ENCODE results near the gene KIF2C.

Gene KIF2C

GRCh38 chr1:44775078-44775929 is 35.7 kb downstream of the KIF2C start, which contains the start of gene RPS8:
Gene RPS8, plus strand, starts transcription at chr1:44775540. Its CDS starts 57 bp downstream, at chr1:44775597.
- DNase-seq (ENCODE audit: low spot score), result peak; percentile 93

GRCh38 chr1:44775930-44776729 is 36.5 kb downstream of the KIF2C start:
- DNase-seq (ENCODE audit: low spot score), result no peak

GRCh38 chr1:44776730-44777068 is 37.1 kb downstream of the KIF2C start:
- no peak for DNase-seq (ENCODE audit: low spot score)

- DNase-seq (ENCODE audit: low spot score), result no peak
These were observed 37.9 kb downstream of the KIF2C start for GRCh38 chr1:44777547-44777946.

- no peak for DNase-seq (ENCODE audit: low spot score)
These were observed 38.5 kb downstream of the KIF2C start for GRCh38 chr1:44777969-44778635.

- DNase-seq (ENCODE audit: low spot score), result no peak
These were observed 39.3 kb downstream of the KIF2C start for GRCh38 chr1:44778705-44779576.

DNA sequence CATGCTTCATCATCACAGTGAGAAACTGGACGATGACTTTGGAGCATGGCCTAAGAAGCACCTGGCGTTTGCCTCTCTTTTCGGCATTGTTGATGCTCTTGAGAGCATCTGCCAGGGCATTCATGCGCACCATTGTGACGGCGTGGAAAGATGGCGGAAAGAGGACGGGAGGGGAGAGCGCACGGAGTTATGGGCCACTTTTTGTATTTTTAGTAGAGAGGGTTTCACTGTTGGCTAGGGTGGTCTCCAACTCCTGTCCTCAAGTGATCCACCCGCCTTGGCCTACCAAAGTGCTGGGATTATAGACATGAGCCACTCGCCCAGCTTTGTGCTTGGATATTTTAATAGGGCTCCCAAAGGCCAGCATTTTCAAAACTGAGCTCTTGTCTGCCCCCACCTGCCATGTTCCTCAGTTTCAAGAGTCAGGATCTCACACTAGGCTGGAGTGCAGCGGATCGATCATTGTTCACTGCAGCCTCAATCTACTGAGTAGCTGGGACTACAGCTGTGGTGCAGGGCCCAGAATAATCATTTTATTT is 41.0 kb downstream of the KIF2C start:
- no peak for DNase-seq (ENCODE audit: low spot score)

DNA sequence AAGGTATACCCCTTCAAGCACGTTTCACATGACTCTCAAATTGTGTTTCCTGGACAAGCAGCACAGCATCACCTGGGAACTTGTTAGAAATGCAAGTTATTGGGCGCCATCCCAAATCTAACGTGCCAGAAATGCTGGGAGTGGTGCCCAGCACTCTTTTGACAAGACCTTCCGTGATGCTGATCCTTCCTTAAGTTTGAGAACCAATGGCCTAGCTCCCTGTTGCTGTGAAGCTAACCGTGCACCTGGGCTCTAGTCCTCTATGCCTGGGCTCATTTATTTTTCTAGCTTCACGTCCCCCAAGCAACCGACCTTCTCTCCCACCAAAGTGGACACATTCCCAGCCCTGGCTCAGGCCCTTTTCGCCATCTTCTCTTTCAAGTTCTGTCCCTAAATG is 44.1 kb downstream of the KIF2C start:
- DNase-seq (ENCODE audit: low spot score), result no peak

DNA sequence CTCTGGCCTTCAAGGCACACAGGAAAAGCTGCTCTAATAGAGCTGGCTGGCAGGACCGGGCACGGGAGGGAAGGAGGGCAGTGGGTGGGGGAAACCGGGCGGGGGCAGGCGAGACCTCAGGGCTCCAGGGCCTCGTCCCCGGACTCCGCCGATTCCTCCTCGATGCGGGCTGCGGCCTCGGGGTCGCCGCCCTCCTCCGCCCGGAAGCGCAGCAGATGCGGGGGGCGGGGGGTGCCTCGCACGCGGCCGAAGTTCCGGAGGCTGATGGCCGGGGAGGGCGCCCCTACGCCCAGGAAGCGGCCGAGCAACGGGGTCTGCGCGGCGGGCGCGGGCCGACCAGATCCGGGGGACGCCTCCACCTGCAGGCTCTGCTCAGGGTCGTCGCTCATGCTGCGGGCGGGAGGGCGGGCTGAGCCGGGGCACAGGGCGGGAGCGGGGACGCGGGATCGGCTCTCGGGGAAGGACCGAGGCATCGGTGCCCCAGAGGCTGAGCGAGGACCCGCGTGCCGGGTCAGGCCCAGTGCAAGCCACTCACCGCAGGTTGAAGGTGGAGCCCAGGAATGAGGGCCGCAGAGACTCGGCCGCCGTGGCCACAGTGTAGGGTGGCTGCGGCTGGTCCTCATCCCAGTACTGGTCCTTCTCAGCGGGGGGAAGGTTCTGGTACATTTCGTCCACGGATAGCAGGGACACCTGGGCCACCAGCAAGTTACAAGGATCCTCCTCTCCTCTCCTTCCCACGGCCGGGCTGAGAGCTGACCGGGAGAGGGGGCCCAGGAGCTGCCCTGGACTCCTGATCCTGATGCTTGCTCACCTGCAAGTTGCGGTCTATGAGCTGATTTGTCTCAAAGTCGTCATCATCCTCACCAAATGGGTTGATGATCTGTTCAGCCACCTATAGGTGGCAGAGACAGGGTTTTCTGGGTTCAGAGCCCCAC is 44.7 kb downstream of the KIF2C start:
- no peak for DNase-seq (ENCODE audit: low spot score)

GRCh38 chr1:44785029-44785380 is 45.4 kb downstream of the KIF2C start:
- DNase-seq (ENCODE audit: low spot score), result no peak

- no peak for DNase-seq (ENCODE audit: low spot score)
These were observed 46.0 kb downstream of the KIF2C start for GRCh38 chr1:44785501-44786137.

GRCh38 chr1:44786138-44786840 is 46.7 kb downstream of the KIF2C start:
- peak; percentile 70 for DNase-seq (ENCODE audit: low spot score)

DNA sequence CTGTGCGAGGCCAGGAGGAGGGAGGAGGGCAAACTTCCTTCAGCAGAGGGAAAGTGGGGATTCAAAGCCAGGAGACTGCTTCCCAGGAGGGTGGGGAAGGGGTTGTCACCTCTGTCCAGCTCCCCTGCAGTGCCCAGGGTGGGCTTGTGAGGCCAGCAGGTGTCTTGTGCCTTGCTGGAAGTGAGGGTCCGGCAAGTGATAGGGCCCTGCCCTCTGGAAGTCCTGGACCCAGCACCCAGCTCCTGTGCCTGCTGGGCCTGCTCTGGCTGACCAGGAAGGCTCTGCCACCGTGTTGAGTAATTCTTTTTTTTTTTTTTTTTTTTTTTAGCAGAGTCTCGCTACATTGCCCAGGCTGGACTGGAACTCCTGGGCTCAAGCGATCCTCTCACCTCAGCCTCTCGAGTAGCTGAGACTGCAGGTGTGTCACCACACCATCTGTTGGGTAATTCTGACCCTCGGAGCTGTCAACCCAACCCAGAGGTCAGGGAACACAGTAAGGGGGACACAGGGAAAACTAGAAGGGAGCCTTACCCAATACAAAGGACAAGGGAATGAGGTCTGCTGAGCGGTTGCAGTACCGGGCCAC is 47.3 kb downstream of the KIF2C start:
- DNase-seq (ENCODE audit: low spot score), result no peak

DNA sequence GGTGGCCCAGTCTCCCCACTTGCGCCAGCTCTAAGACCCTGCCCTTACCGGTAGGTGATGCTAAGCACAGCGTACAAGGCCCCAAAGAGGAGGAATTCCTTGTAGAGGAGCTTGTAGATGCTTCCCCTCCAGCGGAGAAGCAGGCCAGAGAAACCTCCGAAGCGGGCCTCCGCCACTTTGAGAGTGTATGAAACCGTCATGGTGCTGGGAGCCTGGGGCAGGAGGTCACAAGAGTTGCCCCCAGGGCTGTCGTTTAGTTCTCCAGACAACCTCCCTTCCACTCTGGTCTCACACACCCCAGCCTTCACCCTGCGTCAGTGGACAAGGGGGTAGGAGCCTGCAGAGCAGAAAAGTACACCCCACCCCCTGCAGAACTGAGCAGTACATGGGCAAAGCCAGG is 47.9 kb downstream of the KIF2C start:
- no peak for DNase-seq (ENCODE audit: low spot score)

GRCh38 chr1:44788120-44788860 is 48.7 kb downstream of the KIF2C start, which contains the start of gene BEST4:
Gene BEST4, minus strand, starts transcription at chr1:44788170. Its CDS starts 465 bp downstream, at chr1:44787705.
- no peak for DNase-seq (ENCODE audit: low spot score)

- DNase-seq (ENCODE audit: low spot score), result no peak
These were observed 51.5 kb downstream of the KIF2C start for GRCh38 chr1:44790968-44791801.
